ENCODE results near the gene ARL2BP. TPM values are rescaled to one million over a fixed set of nuclear protein-coding genes. Genes with fewer than 3 reads are reported as not detected.

ARL2BP gene
- total RNA-seq, 1 donor from 2014 or later = 60.0 TPM

DNA sequence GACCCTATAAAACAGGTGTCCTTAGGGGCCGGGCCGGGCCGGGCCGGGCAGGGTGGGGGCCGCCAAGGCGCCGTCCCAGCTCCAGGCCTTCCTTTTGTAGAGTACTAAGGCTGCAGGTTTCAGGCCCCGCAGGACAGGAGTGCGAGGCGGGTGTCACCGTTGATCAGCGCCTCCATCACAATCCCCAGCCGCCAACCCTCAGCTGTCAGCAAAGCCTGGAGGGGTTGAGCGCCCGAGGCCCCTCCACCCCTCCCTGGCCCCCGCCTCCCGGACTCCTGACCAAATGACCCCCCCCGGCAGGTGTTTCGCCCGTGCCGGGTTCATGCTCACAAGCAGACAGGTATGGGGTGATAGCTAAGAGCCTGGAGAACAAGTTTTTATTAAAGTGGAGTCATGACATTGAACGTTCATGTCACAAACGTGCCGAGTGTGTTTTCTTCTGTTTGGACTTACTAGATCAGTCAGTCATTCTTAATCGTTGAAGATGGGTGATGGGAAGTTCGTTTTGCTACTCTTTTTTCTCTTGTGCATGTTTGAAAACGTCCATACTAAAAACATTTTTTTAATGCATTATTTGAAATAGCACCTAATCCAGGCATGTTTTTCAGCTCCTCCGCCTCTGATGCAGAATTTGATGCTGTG is 534 bp downstream of the ARL2BP start:
- H3K4me3 ChIP-seq = peak overlapping the region; percentile 80
- H3K36me3 ChIP-seq = peaks cover 41% of the 10 kb centered on the region
- H3K9me3 ChIP-seq = no peaks in the 10 kb centered on the region
- ATAC-seq = peak; percentile 45
- DNase-seq = peak; percentile 82
- H3K27me3 ChIP-seq = no peaks in the 10 kb centered on the region
- no peaks in the 10 kb centered on the region for H3K4me1 ChIP-seq
- H3K27ac ChIP-seq = peak overlapping the region; percentile 95
- no peak for TF ChIP-seq CTCF (IDR thresholded peaks at IDR 0.05)
- intact Hi-C loops (cut with DNase I) = no loop called here

DNA sequence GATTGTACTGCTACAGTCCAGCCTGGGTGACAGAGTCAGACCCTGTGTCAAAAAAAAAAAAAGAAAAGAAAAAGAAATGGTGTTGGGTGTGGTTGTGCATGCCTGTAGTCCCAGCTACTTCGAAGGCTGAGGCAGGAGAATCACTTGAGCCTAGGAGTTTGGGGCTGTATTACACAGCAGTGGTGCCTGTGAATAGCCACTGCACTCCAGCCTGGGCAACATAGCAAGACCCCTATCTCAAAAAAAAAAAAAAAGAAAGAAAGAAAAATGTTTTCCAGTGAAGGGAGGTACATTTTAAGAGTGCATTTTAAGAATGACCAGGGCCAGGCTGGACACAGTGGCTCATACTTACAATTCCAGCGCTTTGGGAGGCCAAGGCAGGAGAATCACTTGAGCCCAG is 6.3 kb downstream of the ARL2BP start:
- Histone ChIP-seq H3K27ac (peak overlapping the region; percentile 63), H3K9me3 (no peaks in the 10 kb centered on the region), H3K4me3 (no peak overlapping the region), H3K36me3 (peaks cover 94% of the 10 kb centered on the region), H3K27me3 (no peaks in the 10 kb centered on the region), H3K4me1 (peaks cover 7% of the 10 kb centered on the region)
- TF ChIP-seq CTCF (IDR thresholded peaks at IDR 0.05) = no peak
- ATAC-seq (no peak), DNase-seq (no peak)
- intact Hi-C loops (cut with DNase I) = no loop called here

GRCh38 chr16:57252148-57252721 is 7.2 kb downstream of the ARL2BP start:
- H3K9me3 ChIP-seq = no peaks in the 10 kb centered on the region
- ATAC-seq (peak; percentile 89), DNase-seq (peak; percentile 85)
- peaks cover 7% of the 10 kb centered on the region for H3K4me1 ChIP-seq
- no peaks in the 10 kb centered on the region for H3K27me3 ChIP-seq
- no peak for TF ChIP-seq CTCF (IDR thresholded peaks at IDR 0.05)
- intact Hi-C loops (cut with DNase I) = no loop called here
- no peak overlapping the region for H3K4me3 ChIP-seq
- peaks cover 95% of the 10 kb centered on the region for H3K36me3 ChIP-seq
- peak overlapping the region; percentile 63 for H3K27ac ChIP-seq

GRCh38 chr16:57253466-57253865 is 8.4 kb downstream of the ARL2BP start:
- intact Hi-C loops (cut with DNase I) = no loop called here
- DNase-seq (no peak), ATAC-seq (no peak)
- Histone ChIP-seq H3K27ac (peak overlapping the region; percentile 36), H3K36me3 (peaks cover 89% of the 10 kb centered on the region), H3K4me3 (no peak overlapping the region), H3K4me1 (peaks cover 7% of the 10 kb centered on the region), H3K9me3 (no peaks in the 10 kb centered on the region), H3K27me3 (no peaks in the 10 kb centered on the region)
- no peak for TF ChIP-seq CTCF (IDR thresholded peaks at IDR 0.05)

GRCh38 chr16:57255686-57256415 is 10.8 kb downstream of the ARL2BP start:
- no peak for DNase-seq
- H3K9me3 ChIP-seq = no peaks in the 10 kb centered on the region
- TF ChIP-seq CTCF (IDR thresholded peaks at IDR 0.05) = no peak
- no peak overlapping the region for H3K27ac ChIP-seq
- no peak for ATAC-seq
- peaks cover 65% of the 10 kb centered on the region for H3K36me3 ChIP-seq
- no peak overlapping the region for H3K4me3 ChIP-seq
- no peaks in the 10 kb centered on the region for H3K27me3 ChIP-seq
- intact Hi-C loops (cut with DNase I) = no loop called here
- H3K4me1 ChIP-seq = peaks cover 17% of the 10 kb centered on the region

All from upper lobe of right lung (tissue), 1 donor.